Tibial nerve (tissue), 4 donors: ENCODE results near the gene WFIKKN2. TPM values are rescaled to one million over a fixed set of nuclear protein-coding genes. Genes with fewer than 3 reads are reported as not detected.

Experiments used
- DNase-seq, 2 donors: peaks; one replicate each; pipeline ENCODE4 v3.0.0-alpha.2; 2019; ENCODE audit warnings: low spot score in 2 of 2
- H3K27ac ChIP-seq, 4 donors: fragments of 200-600 bp; sonication (generic) in 3 of 4; one replicate each; pipeline ENCODE4 v1.5.1; 2017 to 2019; ENCODE audit warnings: mild to moderate bottlenecking in 1 of 4
- H3K27me3 ChIP-seq, 2 donors: fragments of 200-600 bp; sonication (generic) in 1 of 2; one replicate each; pipeline versions ENCODE4 v1.5.1 to v1.6.0; 2017 to 2019
- H3K36me3 ChIP-seq, 3 donors: fragments of 200-600 bp; sonication (generic); one replicate each; pipeline ENCODE4 v1.5.1; 2018 to 2019
- H3K4me1 ChIP-seq, 4 donors: fragments of 200-600 bp; sonication (generic) in 3 of 4; one replicate each; pipeline ENCODE4 v1.5.1; 2017 to 2019
- H3K4me3 ChIP-seq, 4 donors: fragments of 200-600 bp; sonication (generic) in 3 of 4; one replicate each; pipeline ENCODE4 v1.5.1; 2017 to 2019; ENCODE audit warnings: mild to moderate bottlenecking in 1 of 4, moderate library complexity in 1 of 4
- H3K9me3 ChIP-seq, 4 donors: fragments of 200-600 bp; sonication (generic) in 3 of 4; one replicate each; pipeline ENCODE4 v1.5.1; 2017 to 2019
- EP300 ChIP-seq, 2 donors: sonication (generic); formaldehyde crosslinking; IDR thresholded peaks; one replicate each; pipeline ENCODE4 v1.6.1; 2017; ENCODE audit warnings: antibody characterized with exemption in 2 of 2, mild to moderate bottlenecking in 1 of 2
- POLR2A ChIP-seq, 2 donors: fragments of 450-650 bp; IDR thresholded peaks; one replicate each; pipeline ENCODE4 v1.6.1; 2017; ENCODE audit warnings: antibody characterized with exemption in 2 of 2, mild to moderate bottlenecking in 2 of 2, moderate library complexity in 2 of 2
- whole genome bisulfite sequencing, 2 donors: methylation state at CpG; one replicate each; pipeline ENCODE4 v1.1.5; 2018; 5-methylcytosine and 5-hydroxymethylcytosine counted together
- total RNA-seq, 4 donors: library from RNA; depleted of rRNA; stranded (reverse); fragments of >200 nt; gene quantifications; one replicate each; pipeline ENCODE4 v1.1.0, GENCODE V29; 2016
- TF ChIP-seq, protein P1 (sequence below), 5 experiments: fragments of 200-600 bp in 3 of 5; fragments of 450-650 bp in 2 of 5; sonication (generic) in 3 of 5; IDR thresholded peaks; one replicate each; pipeline ENCODE4 v1.5.1; 2016 to 2019; ENCODE audit warnings: antibody characterized with exemption in 5 of 5, mild to moderate bottlenecking in 3 of 5, moderate library complexity in 2 of 5

WFIKKN2 gene
- total RNA-seq, 4 donors from 2014 or later = 1.0 to 2.2 (median 1.2) TPM; not detected in 1

DNA sequence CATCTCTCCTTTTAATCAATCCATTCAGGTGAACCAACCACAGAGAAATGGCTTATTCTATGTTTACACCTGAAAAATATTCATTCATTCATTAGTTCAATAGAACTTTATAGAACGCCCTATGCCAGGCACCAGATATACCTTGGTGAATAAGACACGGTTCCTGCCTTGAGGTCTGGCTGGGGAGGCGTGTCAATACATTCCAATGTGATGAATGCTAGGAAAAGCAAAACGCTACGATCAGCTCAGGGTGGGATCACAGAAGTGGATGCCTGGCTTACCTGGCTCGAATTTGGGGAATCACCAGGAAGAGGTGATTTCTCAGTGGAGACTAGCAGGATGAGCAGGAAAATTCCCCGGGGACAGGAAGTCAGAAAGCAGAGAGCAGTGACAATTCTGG is 17.5 kb upstream of the WFIKKN2 start:
- 58% methylated on average over 7 of the region's 7 CpGs for WGBS, 2 donors
- TF ChIP-seq POLR2A (IDR thresholded peaks at IDR 0.05) (no peak), EP300 (IDR thresholded peaks at IDR 0.05) (no peak)
- TF ChIP-seq, protein P1, sequence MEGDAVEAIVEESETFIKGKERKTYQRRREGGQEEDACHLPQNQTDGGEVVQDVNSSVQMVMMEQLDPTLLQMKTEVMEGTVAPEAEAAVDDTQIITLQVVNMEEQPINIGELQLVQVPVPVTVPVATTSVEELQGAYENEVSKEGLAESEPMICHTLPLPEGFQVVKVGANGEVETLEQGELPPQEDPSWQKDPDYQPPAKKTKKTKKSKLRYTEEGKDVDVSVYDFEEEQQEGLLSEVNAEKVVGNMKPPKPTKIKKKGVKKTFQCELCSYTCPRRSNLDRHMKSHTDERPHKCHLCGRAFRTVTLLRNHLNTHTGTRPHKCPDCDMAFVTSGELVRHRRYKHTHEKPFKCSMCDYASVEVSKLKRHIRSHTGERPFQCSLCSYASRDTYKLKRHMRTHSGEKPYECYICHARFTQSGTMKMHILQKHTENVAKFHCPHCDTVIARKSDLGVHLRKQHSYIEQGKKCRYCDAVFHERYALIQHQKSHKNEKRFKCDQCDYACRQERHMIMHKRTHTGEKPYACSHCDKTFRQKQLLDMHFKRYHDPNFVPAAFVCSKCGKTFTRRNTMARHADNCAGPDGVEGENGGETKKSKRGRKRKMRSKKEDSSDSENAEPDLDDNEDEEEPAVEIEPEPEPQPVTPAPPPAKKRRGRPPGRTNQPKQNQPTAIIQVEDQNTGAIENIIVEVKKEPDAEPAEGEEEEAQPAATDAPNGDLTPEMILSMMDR (IDR thresholded peaks at IDR 0.05) = no peak

DNA sequence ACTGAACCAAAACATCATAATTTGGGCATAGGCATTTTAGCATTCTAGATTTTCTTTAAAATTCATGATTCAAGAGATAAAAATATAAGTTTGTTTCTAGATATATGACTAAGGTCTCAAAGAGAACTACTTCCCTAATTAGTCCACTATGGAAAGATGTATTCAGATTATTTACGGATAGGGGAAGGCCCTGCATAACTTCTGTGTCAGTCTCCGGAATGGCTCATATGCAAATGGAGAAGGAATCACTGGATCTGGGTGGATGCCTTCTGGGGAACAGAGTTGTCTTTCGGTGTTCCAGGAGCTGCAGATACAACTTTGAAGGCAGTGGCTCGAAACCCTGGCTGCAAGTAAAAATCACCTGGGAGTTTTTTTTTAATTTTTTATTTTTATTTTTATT is 17.1 kb upstream of the WFIKKN2 start:
- peaks cover 0 to 5% (median 0%) of the 10 kb centered on the region in 4 donors for H3K9me3 ChIP-seq
- no peak for DNase-seq
- H3K4me1 ChIP-seq = peaks cover 0 to 10% (median 0%) of the 10 kb centered on the region in 4 donors
- no peak overlapping the region for H3K27ac ChIP-seq
- 84 to 88% methylated on average over 4 of the region's 4 CpGs for WGBS, 2 donors
- no peak for TF ChIP-seq EP300 (IDR thresholded peaks at IDR 0.05)
- TF ChIP-seq POLR2A (IDR thresholded peaks at IDR 0.05) = no peak
- TF ChIP-seq, protein P1 (IDR thresholded peaks at IDR 0.05) = no peak
- no peaks in the 10 kb centered on the region for H3K27me3 ChIP-seq
- H3K4me3 ChIP-seq = no peak overlapping the region
- no peaks in the 10 kb centered on the region for H3K36me3 ChIP-seq

More for the DNA sequence above, 17.5 kb upstream of the WFIKKN2 start:
- no peaks in the 10 kb centered on the region for H3K36me3 ChIP-seq
- H3K9me3 ChIP-seq = peaks cover 0 to 2% (median 0%) of the 10 kb centered on the region in 4 donors
- no peak for DNase-seq
- H3K4me1 ChIP-seq = peaks cover 0 to 10% (median 0%) of the 10 kb centered on the region in 4 donors
- H3K27me3 ChIP-seq = no peaks in the 10 kb centered on the region
- H3K27ac ChIP-seq = no peak overlapping the region
- H3K4me3 ChIP-seq = no peak overlapping the region

- no peak for TF ChIP-seq POLR2A (IDR thresholded peaks at IDR 0.05)
- TF ChIP-seq EP300 (IDR thresholded peaks at IDR 0.05) = no peak
- TF ChIP-seq, protein P1 (IDR thresholded peaks at IDR 0.05) = no peak
- Histone ChIP-seq H3K4me1 (peaks cover 0 to 10% (median 0%) of the 10 kb centered on the region in 4 donors), H3K36me3 (no peaks in the 10 kb centered on the region), H3K4me3 (no peak overlapping the region), H3K27me3 (no peaks in the 10 kb centered on the region), H3K27ac (no peak overlapping the region), H3K9me3 (peaks cover 0 to 5% (median 0%) of the 10 kb centered on the region in 4 donors)
- WGBS, 2 donors = 65 to 67% methylated on average over 6 of the region's 6 CpGs
- no peak for DNase-seq
Observed at GRCh38 chr17:50818921-50819657, 16.3 kb upstream of the WFIKKN2 start.

GRCh38 chr17:50820651-50821050 is 14.7 kb upstream of the WFIKKN2 start:
- H3K4me1 ChIP-seq = peaks cover 0 to 10% (median 0%) of the 10 kb centered on the region in 4 donors
- H3K27me3 ChIP-seq = no peaks in the 10 kb centered on the region
- H3K27ac ChIP-seq = no peak overlapping the region
- peaks cover 0 to 5% (median 0%) of the 10 kb centered on the region in 4 donors for H3K9me3 ChIP-seq
- TF ChIP-seq POLR2A (IDR thresholded peaks at IDR 0.05) = no peak
- TF ChIP-seq EP300 (IDR thresholded peaks at IDR 0.05) = no peak
- TF ChIP-seq, protein P1 (IDR thresholded peaks at IDR 0.05) = no peak
- DNase-seq = no peak
- no peak overlapping the region for H3K4me3 ChIP-seq
- 78 to 79% methylated on average over 10 of the region's 10 CpGs for WGBS, 2 donors
- H3K36me3 ChIP-seq = no peaks in the 10 kb centered on the region

GRCh38 chr17:50822550-50822949 is 12.8 kb upstream of the WFIKKN2 start:
- H3K27me3 ChIP-seq = no peaks in the 10 kb centered on the region
- no peaks in the 10 kb centered on the region for H3K36me3 ChIP-seq
- H3K9me3 ChIP-seq = peaks cover 0 to 5% (median 0%) of the 10 kb centered on the region in 4 donors
- H3K27ac ChIP-seq = no peak overlapping the region
- peaks cover 0 to 5% (median 0%) of the 10 kb centered on the region in 4 donors for H3K4me1 ChIP-seq
- DNase-seq = no peak
- TF ChIP-seq EP300 (IDR thresholded peaks at IDR 0.05) (no peak), POLR2A (IDR thresholded peaks at IDR 0.05) (no peak)
- TF ChIP-seq, protein P1 (IDR thresholded peaks at IDR 0.05) = no peak
- H3K4me3 ChIP-seq = no peak overlapping the region
- WGBS, 2 donors = 94 to 98% methylated on average over 2 of the region's 2 CpGs
